GM12875 (cell line): ENCODE measurements around the gene LIMS1.

Source experiments
- H3K4me3 ChIP-seq: one replicate; pipeline ENCODE4 v1.5.1; 2011; ENCODE audit warnings: low read depth, low read length, control low read depth
- TF ChIP-seq, protein P1 (sequence below): IDR thresholded peaks from 2 replicates; pipeline ENCODE4 v1.5.1; 2011; ENCODE audit warnings: low read depth, mild to moderate bottlenecking, control low read depth, inconsistent platforms, low read length, moderate library complexity, borderline replicate concordance; ENCODE audit not compliant: insufficient read depth

LIMS1 gene

DNA sequence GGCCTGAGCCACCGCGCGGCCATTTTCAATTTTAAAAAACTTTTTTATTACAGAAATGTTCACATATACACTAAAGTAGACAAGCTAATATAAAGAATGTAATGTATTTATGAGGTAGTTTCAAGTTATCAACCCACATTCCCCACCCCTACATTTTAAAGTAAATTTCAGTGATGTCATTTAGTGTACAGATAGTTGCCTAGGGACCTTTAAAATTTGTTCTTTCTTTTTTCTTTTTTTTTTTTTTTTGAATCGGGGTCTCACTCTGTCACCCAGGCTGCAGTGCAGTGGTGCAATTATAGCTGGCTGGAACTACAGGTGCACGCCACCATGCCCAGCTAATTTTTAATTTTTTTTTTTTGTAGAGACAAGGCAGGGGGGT is 2.6 kb upstream of the LIMS1 start:
- TF ChIP-seq, protein P1, sequence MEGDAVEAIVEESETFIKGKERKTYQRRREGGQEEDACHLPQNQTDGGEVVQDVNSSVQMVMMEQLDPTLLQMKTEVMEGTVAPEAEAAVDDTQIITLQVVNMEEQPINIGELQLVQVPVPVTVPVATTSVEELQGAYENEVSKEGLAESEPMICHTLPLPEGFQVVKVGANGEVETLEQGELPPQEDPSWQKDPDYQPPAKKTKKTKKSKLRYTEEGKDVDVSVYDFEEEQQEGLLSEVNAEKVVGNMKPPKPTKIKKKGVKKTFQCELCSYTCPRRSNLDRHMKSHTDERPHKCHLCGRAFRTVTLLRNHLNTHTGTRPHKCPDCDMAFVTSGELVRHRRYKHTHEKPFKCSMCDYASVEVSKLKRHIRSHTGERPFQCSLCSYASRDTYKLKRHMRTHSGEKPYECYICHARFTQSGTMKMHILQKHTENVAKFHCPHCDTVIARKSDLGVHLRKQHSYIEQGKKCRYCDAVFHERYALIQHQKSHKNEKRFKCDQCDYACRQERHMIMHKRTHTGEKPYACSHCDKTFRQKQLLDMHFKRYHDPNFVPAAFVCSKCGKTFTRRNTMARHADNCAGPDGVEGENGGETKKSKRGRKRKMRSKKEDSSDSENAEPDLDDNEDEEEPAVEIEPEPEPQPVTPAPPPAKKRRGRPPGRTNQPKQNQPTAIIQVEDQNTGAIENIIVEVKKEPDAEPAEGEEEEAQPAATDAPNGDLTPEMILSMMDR = no peak
- H3K4me3 ChIP-seq = no peak overlapping the region

DNA sequence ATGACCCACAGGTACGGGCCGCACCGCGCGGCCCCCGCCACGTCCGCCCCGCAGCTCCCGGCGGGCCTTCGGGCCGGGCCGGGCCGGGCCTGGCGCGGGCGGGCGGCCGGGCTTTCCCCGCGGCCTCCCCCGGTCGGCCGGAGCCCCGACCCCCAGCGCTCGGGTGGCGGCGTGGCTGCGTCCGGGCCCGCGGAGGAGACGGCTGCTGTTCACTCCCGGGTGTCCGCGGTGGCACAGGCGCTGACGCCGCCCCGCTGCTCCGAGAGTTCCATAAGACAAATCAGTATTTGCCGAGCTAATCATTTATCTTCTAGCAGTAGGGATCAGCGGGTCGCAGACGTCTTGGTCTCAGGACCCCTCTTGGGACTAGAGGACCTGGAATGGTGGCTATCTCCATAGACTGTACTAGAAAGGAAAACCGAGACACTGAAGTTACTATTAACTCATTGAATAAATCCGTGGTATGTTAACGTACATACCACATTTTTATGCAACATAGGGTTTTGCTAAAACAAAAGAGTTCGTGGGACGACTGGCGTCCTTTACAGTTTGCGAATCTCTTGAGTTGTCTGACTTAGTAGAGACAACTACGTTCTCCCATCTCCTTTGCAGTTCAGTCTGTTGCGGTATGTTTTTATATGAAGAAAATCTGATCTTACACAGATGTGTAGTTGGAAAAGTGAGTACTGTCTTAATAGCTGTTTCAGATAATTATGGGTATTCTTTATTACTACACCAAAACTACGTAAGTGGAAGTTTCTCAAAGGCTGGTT is 500 bp downstream of the LIMS1 start:
- TF ChIP-seq, protein P1 = no peak
- H3K4me3 ChIP-seq = peak overlapping the region; percentile 67

DNA sequence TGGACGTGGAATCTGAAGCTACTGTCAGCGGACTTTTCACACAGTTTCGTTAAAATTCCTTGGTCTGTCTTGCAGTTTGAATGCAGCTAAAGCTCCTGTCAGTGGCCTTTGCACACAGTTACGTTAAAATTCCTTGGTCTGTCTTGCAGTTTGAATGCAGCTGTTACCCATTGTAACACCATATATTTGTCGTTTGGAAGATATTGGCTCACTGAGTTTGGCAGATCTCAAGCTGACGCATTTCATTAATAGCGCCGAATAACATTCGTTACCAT is 1.0 kb downstream of the LIMS1 start:
- TF ChIP-seq, protein P1 = no peak
- peak overlapping the region; percentile 67 for H3K4me3 ChIP-seq

DNA sequence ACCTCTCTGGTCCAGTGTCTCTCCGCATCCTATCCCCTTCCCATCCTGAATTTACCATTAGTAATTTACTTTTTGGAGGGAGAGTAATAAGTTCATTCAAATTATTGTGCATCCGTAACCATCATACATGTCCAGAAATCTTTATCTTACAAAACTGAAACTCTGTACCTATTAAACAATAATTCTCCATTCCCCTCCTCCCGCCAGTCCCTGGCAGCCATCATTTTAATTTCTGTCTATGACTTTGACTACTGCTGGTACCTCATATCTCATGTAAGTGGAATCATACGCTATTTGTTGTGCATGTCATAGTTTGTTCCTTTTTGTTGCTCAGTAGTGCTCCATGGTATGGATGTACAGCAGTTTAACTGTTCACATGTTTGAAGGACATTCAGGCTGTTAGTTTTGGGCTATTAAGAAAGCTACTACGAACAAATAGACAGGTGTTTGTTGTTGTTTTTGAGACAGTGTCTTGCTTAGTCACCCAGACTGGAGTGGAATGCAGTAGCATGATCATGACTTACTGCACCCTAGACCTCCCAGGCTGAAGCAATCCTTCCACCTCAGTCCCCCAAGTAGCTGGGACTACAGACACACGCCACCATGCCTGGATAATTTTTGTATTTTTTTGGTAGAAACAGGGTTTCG is 2.0 kb downstream of the LIMS1 start:
- TF ChIP-seq, protein P1 = no peak
- H3K4me3 ChIP-seq = no peak overlapping the region

DNA sequence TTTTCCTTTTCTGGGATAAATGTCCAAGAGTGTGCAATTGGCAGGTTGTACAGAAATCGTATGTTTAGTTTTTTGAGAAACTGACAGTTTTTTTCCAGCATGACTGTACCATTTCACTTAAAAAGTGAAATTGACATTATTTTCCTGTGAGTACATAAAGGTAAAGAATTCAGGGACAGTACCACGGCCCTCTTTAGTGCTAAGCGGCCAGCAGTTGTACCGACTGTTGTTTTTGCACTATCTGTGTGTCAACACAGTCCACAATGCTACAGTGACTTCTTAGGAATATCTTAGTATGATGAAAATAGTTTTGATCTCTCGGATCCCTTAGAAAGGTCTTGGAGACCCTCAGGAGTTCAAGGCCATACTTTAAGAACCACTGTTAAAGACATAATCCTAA is 2.6 kb downstream of the LIMS1 start:
- no peak overlapping the region for H3K4me3 ChIP-seq
- TF ChIP-seq, protein P1 = no peak

DNA sequence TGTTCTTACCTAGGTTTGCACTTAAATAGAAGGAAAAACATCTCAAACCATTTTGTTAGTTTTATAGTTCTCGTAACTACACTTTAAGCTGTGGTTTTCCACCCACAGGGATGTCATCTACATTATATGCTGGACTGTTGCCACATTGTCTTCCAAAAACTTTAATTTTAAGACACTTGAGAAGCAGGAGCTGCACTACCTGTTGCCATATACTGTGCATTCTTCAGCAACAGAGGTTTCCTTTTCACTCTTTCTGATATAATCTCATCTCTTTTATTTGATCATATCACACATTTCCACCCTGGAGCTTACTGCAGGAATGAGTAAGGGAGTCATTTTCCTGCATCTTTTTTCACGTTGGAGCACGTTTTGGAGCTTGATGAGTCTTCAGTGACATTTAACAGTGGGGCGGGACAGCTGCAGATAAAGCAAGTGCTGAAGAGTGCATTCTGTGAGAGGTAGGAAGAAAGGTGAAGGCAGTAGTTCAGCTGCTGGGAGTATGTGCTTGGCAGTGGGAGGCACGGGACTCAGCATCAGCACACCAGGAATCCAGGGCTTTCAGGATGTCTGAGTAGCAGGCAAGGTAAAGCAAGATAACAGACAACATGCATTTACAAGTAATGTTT is 3.8 kb downstream of the LIMS1 start:
- no peak overlapping the region for H3K4me3 ChIP-seq
- TF ChIP-seq, protein P1 = no peak

DNA sequence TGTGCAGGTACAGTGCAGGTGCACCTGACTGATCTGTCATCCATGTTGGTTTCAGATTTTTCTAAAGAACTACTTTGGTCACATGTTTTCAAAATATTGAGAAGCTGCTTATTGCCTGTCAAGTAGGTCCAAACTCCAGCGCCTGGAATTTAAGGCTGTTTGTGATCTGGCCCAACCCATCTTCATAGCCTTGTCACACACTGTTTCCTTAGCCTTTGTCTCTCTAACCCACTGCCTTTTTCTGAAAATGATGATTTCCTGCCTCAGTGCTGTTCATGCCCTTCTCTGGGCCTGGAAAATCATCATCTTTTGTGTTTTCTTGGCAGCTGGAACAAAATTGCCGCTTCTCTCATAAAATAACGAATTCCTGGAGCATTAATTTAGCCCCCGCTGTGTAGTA is 7.2 kb downstream of the LIMS1 start:
- TF ChIP-seq, protein P1 = no peak
- H3K4me3 ChIP-seq = no peak overlapping the region
